ENCODE data around the gene IRF8. TPM values are rescaled to one million over a fixed set of nuclear protein-coding genes. Genes with fewer than 3 reads are reported as not detected.

Gene IRF8
- total RNA-seq, 1 donor from 2014 or later: 2.0 TPM

DNA sequence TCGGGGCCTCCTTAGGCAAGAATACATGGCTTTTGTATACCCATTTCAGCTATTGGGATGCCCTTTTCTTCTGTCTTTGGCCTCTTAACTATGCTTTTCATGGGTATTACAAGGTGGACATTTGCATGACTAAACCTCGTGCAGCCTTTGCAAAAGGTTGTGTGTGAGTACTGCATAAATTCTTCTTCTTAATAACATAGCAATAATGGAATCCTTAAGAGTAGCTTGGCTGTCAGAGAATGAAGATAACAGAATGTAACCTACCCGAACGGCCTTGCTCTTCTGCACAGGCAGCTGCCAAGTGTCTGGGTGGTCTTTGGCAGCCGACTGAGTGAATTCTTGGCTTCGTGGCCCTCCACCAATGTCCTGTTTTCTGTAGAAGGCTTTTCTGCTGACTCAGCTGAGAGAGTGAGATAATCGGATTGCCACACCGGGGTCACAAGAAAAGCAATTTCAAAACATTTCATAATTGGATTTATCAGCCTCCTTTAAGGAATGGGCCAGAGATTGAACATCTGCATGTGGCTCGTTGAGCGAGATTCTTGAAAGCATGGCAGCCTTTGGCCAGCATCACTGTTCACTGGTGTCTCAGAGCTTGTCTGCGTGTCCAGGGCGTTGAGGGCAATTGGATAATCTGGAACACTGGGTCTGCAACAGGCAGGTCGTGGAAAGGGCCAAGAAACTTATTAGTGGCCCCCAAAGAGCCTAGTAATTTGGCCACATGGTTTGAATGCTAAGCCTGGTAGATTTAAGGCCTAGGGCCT, 13.4 kb downstream of the IRF8 start:
- Mint-ChIP-seq H3K27ac (no peak overlapping the region), H3K4me3 (ENCODE audit: low read depth) (no peak overlapping the region), H3K9me3 (ENCODE audit: low read depth) (no peaks in the 10 kb centered on the region), H3K36me3 (ENCODE audit: insufficient read depth) (peaks cover 1% of the 10 kb centered on the region), H3K27me3 (peaks cover 20% of the 10 kb centered on the region), H3K4me1 (ENCODE audit: low read depth) (peaks cover 4% of the 10 kb centered on the region)
- TF ChIP-seq, protein P1, sequence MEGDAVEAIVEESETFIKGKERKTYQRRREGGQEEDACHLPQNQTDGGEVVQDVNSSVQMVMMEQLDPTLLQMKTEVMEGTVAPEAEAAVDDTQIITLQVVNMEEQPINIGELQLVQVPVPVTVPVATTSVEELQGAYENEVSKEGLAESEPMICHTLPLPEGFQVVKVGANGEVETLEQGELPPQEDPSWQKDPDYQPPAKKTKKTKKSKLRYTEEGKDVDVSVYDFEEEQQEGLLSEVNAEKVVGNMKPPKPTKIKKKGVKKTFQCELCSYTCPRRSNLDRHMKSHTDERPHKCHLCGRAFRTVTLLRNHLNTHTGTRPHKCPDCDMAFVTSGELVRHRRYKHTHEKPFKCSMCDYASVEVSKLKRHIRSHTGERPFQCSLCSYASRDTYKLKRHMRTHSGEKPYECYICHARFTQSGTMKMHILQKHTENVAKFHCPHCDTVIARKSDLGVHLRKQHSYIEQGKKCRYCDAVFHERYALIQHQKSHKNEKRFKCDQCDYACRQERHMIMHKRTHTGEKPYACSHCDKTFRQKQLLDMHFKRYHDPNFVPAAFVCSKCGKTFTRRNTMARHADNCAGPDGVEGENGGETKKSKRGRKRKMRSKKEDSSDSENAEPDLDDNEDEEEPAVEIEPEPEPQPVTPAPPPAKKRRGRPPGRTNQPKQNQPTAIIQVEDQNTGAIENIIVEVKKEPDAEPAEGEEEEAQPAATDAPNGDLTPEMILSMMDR (IDR thresholded peaks at IDR 0.05; ENCODE audit: unreplicated experiment): no peak
- DNase-seq (ENCODE audit: low spot score, unreplicated experiment): no peak

DNA sequence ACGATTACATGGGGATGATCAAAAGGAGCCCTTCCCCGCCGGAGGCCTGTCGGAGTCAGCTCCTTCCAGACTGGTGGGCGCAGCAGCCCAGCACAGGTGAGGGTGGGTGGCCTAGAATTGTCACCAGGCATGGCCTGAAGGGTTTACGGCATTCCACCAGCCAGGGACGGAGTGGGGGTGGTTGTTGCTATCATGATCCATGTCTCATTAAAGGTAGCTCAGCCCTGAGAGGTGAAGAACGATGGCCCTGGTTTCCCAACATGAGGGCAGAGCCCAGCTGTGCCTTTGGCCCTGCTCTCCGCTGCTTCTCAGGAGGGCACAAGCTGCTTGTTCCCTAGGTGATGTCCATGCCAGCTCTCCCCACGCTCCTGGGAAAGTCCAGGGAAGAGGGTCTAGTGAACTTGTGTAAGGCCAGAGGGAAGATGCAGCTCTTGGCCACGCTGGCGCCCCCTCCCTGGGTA, 14.2 kb downstream of the IRF8 start:
- peaks cover 1% of the 10 kb centered on the region for H3K36me3 Mint-ChIP-seq (ENCODE audit: insufficient read depth)
- H3K27ac Mint-ChIP-seq: no peak overlapping the region
- TF ChIP-seq, protein P1 (IDR thresholded peaks at IDR 0.05; ENCODE audit: unreplicated experiment): no peak
- peaks cover 19% of the 10 kb centered on the region for H3K27me3 Mint-ChIP-seq
- no peaks in the 10 kb centered on the region for H3K9me3 Mint-ChIP-seq (ENCODE audit: low read depth)
- no peak for DNase-seq (ENCODE audit: low spot score, unreplicated experiment)
- peaks cover 5% of the 10 kb centered on the region for H3K4me1 Mint-ChIP-seq (ENCODE audit: low read depth)
- no peak overlapping the region for H3K4me3 Mint-ChIP-seq (ENCODE audit: low read depth)

DNA sequence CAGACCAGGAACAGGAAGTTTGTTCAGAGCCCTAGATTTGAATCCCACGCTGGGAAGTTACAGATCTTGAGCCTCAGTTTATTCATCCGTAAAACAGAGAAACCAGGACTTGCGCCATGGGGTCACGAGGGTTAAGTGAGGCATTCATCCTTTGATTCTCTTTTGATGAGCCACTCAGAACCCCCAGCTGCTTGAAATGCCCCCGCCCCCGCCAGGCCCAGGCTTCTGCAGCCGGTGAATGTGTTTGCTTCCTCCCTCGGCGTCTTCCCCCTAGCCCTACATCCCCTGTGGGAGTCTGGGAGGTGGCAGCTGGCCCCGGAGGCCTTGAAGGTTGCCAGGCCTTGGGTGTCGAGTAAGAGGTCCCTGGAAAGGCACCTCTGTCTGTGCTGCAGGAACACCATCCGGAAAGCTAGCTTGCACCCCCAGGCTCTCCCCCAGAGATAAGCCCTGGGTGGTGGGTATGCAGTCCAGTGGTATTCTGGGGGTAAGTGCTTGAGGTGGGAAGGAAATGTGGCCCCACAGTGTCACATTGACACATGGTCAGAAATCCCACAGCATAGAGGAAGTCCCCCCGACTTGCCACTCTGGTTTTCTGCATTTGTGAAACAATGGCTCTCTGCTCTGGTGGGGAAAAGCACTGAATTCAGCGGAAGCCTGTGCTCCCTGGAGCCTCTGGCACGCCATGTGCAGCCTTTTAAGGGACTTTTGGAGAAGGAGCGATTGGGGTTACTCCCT, 14.9 kb downstream of the IRF8 start:
- no peak for DNase-seq (ENCODE audit: low spot score, unreplicated experiment)
- Mint-ChIP-seq H3K27ac (no peak overlapping the region), H3K27me3 (peaks cover 14% of the 10 kb centered on the region), H3K9me3 (ENCODE audit: low read depth) (no peaks in the 10 kb centered on the region), H3K4me1 (ENCODE audit: low read depth) (peaks cover 5% of the 10 kb centered on the region), H3K36me3 (ENCODE audit: insufficient read depth) (no peaks in the 10 kb centered on the region), H3K4me3 (ENCODE audit: low read depth) (no peak overlapping the region)
- TF ChIP-seq, protein P1 (IDR thresholded peaks at IDR 0.05; ENCODE audit: unreplicated experiment): no peak

DNA sequence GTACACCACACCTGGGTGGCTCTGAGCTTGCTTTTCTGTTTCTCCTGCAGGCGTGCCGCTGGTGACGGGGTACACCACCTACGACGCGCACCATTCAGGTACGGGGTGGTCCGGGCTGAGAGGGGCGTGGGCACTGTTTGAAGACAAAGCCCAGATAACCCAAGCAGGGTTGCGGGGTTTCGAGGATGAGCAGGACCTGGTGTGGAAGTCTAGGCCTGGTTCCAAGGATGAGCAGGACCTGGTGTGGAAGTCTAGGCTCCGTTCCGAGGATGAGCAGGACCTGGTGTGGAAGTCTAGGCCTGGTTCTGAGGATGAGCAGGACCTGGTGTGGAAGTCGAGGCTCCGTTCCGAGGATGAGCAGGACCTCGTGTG, 15.4 kb downstream of the IRF8 start:
- Mint-ChIP-seq H3K4me1 (ENCODE audit: low read depth) (peaks cover 5% of the 10 kb centered on the region), H3K9me3 (ENCODE audit: low read depth) (no peaks in the 10 kb centered on the region), H3K27ac (no peak overlapping the region), H3K4me3 (ENCODE audit: low read depth) (no peak overlapping the region), H3K27me3 (peaks cover 12% of the 10 kb centered on the region), H3K36me3 (ENCODE audit: insufficient read depth) (no peaks in the 10 kb centered on the region)
- DNase-seq (ENCODE audit: low spot score, unreplicated experiment): no peak
- TF ChIP-seq, protein P1 (IDR thresholded peaks at IDR 0.05; ENCODE audit: unreplicated experiment): no peak

DNA sequence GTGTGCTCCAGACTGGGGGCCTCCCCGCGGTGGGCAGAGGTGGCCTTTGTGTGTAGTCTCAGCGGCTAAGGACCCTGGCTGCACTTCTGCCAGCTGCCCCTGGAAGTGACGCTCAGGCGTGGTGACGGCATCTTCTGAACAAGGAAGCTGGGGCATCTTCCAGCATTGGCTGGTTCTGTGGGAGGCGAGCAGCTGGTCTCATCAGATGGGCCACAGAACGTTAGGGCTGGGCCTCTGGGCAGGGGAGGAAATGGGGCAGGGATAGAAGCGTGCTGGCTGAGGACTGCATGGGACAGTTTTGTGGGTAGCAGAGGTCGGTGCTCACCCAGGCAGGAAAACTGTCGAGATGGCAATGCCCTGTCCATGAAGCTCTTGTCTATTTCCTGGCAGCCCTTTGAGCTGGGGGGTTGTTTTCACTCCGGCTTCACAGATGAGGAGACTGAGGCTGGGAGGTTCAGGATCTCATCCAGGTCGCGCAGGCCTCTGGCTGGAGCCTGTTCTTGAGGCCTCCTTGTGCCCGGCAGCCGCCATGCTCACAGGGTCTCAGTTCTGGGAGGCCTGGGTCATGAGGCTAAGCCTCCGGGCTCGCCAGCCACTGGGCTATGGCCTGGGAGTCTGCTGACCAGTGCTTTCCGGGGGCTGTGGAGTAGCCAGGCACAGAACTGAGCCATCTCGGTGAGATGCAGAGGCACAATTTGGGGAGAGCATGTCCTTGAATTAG, 16.3 kb downstream of the IRF8 start:
- no peak for DNase-seq (ENCODE audit: low spot score, unreplicated experiment)
- no peak overlapping the region for H3K27ac Mint-ChIP-seq
- H3K9me3 Mint-ChIP-seq (ENCODE audit: low read depth): no peaks in the 10 kb centered on the region
- H3K4me1 Mint-ChIP-seq (ENCODE audit: low read depth): peaks cover 5% of the 10 kb centered on the region
- no peaks in the 10 kb centered on the region for H3K36me3 Mint-ChIP-seq (ENCODE audit: insufficient read depth)
- H3K27me3 Mint-ChIP-seq: peaks cover 9% of the 10 kb centered on the region
- TF ChIP-seq, protein P1 (IDR thresholded peaks at IDR 0.05; ENCODE audit: unreplicated experiment): no peak
- no peak overlapping the region for H3K4me3 Mint-ChIP-seq (ENCODE audit: low read depth)
